HEK293 (cell line): ENCODE measurements around the gene PIP5K1B.
A peak's percentile ranks its signal among the peaks of the same experiment; 100 is the strongest.

Experiments
- CTCF ChIA-PET: fragments of 350-600 bp; formaldehyde crosslinking; extraction: SDS; loops from one replicate; lab custom pipeline; 2021; ENCODE audit warnings: antibody characterized with exemption; lab: Yijun Ruan, JAX
- POLR2A ChIA-PET: fragments of 300-600 bp; formaldehyde crosslinking; extraction: SDS; loops from one replicate; lab custom pipeline; 2020; ENCODE audit warnings: antibody characterized with exemption, inconsistent platforms; lab: Yijun Ruan, JAX
- H3K27ac ChIP-seq: fragments of 200-500 bp; sonication (Bioruptor generic); 2 replicates; pipeline ENCODE4 v1.5.1; 2014; ENCODE audit warnings: low read depth, low read length, control low read depth, inconsistent platforms; ENCODE audit errors: extremely low read depth
- H3K36me3 ChIP-seq, 2 experiments: fragments of 200-500 bp in 1 of 2; sonication (Bioruptor generic) in 1 of 2; 1 replicate in 1 of 2; 2 replicates in 1 of 2; pipeline ENCODE4 v1.5.1; 2014 to 2017; ENCODE audit warnings: inconsistent platforms in 2 of 2, low read length in 2 of 2; ENCODE audit not compliant: control insufficient read depth in 2 of 2, insufficient read depth in 1 of 2
- H3K4me1 ChIP-seq: fragments of 200-500 bp; sonication (Bioruptor generic); 2 replicates; pipeline ENCODE4 v1.5.1; 2014; ENCODE audit warnings: mild to moderate bottlenecking, low read length, inconsistent platforms; ENCODE audit not compliant: control insufficient read depth, insufficient read depth
- H3K4me3 ChIP-seq: 2 replicates; pipeline ENCODE4 v1.5.1; 2011; ENCODE audit warnings: low read depth, mild to moderate bottlenecking, control low read depth, low read length, moderate library complexity
- H3K9me3 ChIP-seq: fragments of 200-500 bp; sonication (Bioruptor generic); 2 replicates; pipeline ENCODE4 v1.5.1; 2014; ENCODE audit warnings: low read depth, low read length, inconsistent platforms; ENCODE audit not compliant: control insufficient read depth, insufficient read depth
- EGR2 ChIP-seq: fragments of 450-650 bp; formaldehyde crosslinking; IDR thresholded peaks from 2 replicates; pipeline ENCODE4 v1.5.1; 2016; ENCODE audit warnings: low read depth, missing biosample characterization, missing genetic modification characterization
- GLIS1 ChIP-seq: fragments of 450-650 bp; formaldehyde crosslinking; IDR thresholded peaks from 2 replicates; pipeline ENCODE4 v1.5.1; 2016; ENCODE audit warnings: missing biosample characterization, missing genetic modification characterization
- IKZF3 ChIP-seq: fragments of 450-650 bp; IDR thresholded peaks from 2 replicates; pipeline ENCODE4 v1.5.0; 2018; ENCODE audit warnings: missing biosample characterization, mild to moderate bottlenecking, missing genetic modification characterization, moderate library complexity
- OSR2 ChIP-seq: fragments of 450-650 bp; formaldehyde crosslinking; IDR thresholded peaks from 2 replicates; pipeline ENCODE4 v1.5.1; 2016; ENCODE audit warnings: missing biosample characterization, missing genetic modification characterization
- SP3 ChIP-seq: fragments of 450-650 bp; formaldehyde crosslinking; IDR thresholded peaks from 2 replicates; pipeline ENCODE4 v1.5.1; 2016; ENCODE audit warnings: missing biosample characterization, missing genetic modification characterization
- SP7 ChIP-seq: fragments of 450-650 bp; formaldehyde crosslinking; IDR thresholded peaks from 2 replicates; pipeline ENCODE4 v1.5.1; 2016; ENCODE audit warnings: missing biosample characterization, missing genetic modification characterization
- TRIM28 ChIP-seq: IDR thresholded peaks from 2 replicates; pipeline ENCODE4 v1.6.1; 2011; ENCODE audit warnings: low read length, control low read depth, borderline replicate concordance
- YY1 ChIP-seq: fragments of 450-650 bp; formaldehyde crosslinking; IDR thresholded peaks from 2 replicates; pipeline ENCODE4 v1.5.1; 2018; ENCODE audit warnings: missing biosample characterization, missing genetic modification characterization
- ZBTB1 ChIP-seq: fragments of 450-650 bp; formaldehyde crosslinking; IDR thresholded peaks from 2 replicates; pipeline ENCODE4 v1.5.1; 2016; ENCODE audit warnings: missing biosample characterization, missing genetic modification characterization
- ZFP41 ChIP-seq: fragments of 450-650 bp; formaldehyde crosslinking; IDR thresholded peaks from 2 replicates; pipeline ENCODE4 v1.5.1; 2016; ENCODE audit warnings: missing biosample characterization, missing genetic modification characterization, borderline replicate concordance
- ZNF133 ChIP-seq: fragments of 450-650 bp; formaldehyde crosslinking; IDR thresholded peaks from 2 replicates; pipeline ENCODE4 v1.5.1; 2016; ENCODE audit warnings: missing biosample characterization, missing genetic modification characterization
- ZNF16 ChIP-seq: fragments of 450-650 bp; formaldehyde crosslinking; IDR thresholded peaks from 2 replicates; pipeline ENCODE4 v1.5.1; 2016; ENCODE audit warnings: low read depth, missing biosample characterization, missing genetic modification characterization
- ZNF211 ChIP-seq: fragments of 450-650 bp; formaldehyde crosslinking; IDR thresholded peaks from 2 replicates; pipeline ENCODE4 v1.5.1; 2016; ENCODE audit warnings: low read depth, missing biosample characterization, missing genetic modification characterization
- ZNF221 ChIP-seq: fragments of 450-650 bp; formaldehyde crosslinking; IDR thresholded peaks from 2 replicates; pipeline ENCODE4 v1.5.1; 2017; ENCODE audit warnings: missing biosample characterization, missing genetic modification characterization, borderline replicate concordance
- ZNF311 ChIP-seq: fragments of 450-650 bp; formaldehyde crosslinking; IDR thresholded peaks from 2 replicates; pipeline ENCODE4 v1.5.1; 2017; ENCODE audit warnings: missing biosample characterization, missing genetic modification characterization, borderline replicate concordance
- ZNF404 ChIP-seq: fragments of 450-650 bp; formaldehyde crosslinking; IDR thresholded peaks from 2 replicates; pipeline ENCODE4 v1.5.1; 2017; ENCODE audit warnings: missing biosample characterization, missing genetic modification characterization
- ZNF433 ChIP-seq: fragments of 450-650 bp; formaldehyde crosslinking; IDR thresholded peaks from 2 replicates; pipeline ENCODE4 v1.5.1; 2016; ENCODE audit warnings: missing biosample characterization, missing genetic modification characterization, low read depth
- ZNF571 ChIP-seq: fragments of 450-650 bp; formaldehyde crosslinking; IDR thresholded peaks from 2 replicates; pipeline ENCODE4 v1.5.0; 2017; ENCODE audit warnings: missing biosample characterization, missing genetic modification characterization
- ZNF600 ChIP-seq: fragments of 450-650 bp; formaldehyde crosslinking; IDR thresholded peaks from 2 replicates; pipeline ENCODE4 v1.5.1; 2016; ENCODE audit warnings: missing biosample characterization, missing genetic modification characterization
- ZNF610 ChIP-seq: fragments of 450-650 bp; formaldehyde crosslinking; IDR thresholded peaks from 2 replicates; pipeline ENCODE4 v1.5.1; 2016; ENCODE audit warnings: missing biosample characterization, missing genetic modification characterization, borderline replicate concordance
- ZNF677 ChIP-seq: fragments of 450-650 bp; IDR thresholded peaks from 2 replicates; pipeline ENCODE4 v1.5.0; 2018; ENCODE audit warnings: missing biosample characterization, mild to moderate bottlenecking, missing genetic modification characterization, moderate library complexity
- ZNF830 ChIP-seq: fragments of 450-650 bp; IDR thresholded peaks from 2 replicates; pipeline ENCODE4 v1.5.0; 2018; ENCODE audit warnings: missing biosample characterization, missing genetic modification characterization, low read depth, mild to moderate bottlenecking, moderate library complexity
- ZSCAN23 ChIP-seq: fragments of 450-650 bp; formaldehyde crosslinking; IDR thresholded peaks from 2 replicates; pipeline ENCODE4 v1.5.1; 2016; ENCODE audit warnings: missing biosample characterization, missing genetic modification characterization
- TF ChIP-seq, protein P1 (sequence below): sonication (generic); formaldehyde crosslinking; IDR thresholded peaks from 2 replicates; pipeline ENCODE4 v1.8.1; 2022; ENCODE audit warnings: mild to moderate bottlenecking, moderate library complexity, missing genetic modification reagents
- TF ChIP-seq, protein P2 (sequence below): fragments of 450-650 bp; formaldehyde crosslinking; IDR thresholded peaks from 2 replicates; pipeline ENCODE4 v1.5.1; 2016; ENCODE audit warnings: missing biosample characterization, missing genetic modification characterization
- TF ChIP-seq, protein P3 (sequence below): fragments of 450-650 bp; formaldehyde crosslinking; IDR thresholded peaks from 2 replicates; pipeline ENCODE4 v1.5.1; 2016; ENCODE audit warnings: missing biosample characterization, missing genetic modification characterization, borderline replicate concordance
- TF ChIP-seq, protein P4 (sequence below): fragments of 450-650 bp; formaldehyde crosslinking; IDR thresholded peaks from 2 replicates; pipeline ENCODE4 v1.5.1; 2016; ENCODE audit warnings: missing biosample characterization, missing genetic modification characterization

Gene PIP5K1B

DNA sequence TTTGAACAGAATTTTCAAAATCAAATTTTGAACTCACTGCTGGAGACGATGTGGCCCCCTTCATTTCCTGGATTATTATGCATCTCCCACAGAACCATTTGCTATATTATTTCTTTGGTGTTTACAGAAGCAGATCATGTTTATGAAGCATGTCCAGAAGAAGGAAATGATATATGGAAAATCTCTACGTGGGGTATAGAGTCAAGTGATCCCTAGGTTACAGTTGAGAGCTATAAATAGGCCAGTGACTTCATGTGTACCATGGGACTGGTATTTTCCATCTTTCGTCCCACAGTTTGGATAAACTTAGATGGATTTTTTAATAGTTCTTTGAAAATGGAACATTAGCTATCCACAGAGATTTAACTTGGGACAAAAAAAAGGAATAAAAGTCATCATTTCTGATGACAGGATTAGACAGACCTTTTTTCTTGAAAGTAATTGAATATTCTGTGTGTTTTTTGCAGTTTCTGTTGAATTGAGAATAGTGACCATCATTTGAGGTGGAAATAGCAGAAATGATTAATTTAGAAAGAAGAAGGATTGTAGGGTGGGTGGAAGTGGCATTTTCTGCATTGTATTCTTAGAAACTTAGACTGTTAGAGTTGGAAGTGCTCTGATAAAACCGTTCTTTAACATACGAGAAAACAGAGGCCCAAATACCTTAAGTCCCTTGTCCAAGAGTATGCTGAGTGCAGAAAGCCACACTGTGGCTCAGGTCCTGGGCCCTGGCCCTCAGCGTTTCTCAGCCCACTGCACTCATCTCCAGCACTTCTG lies 136.4 kb downstream of the PIP5K1B start:
- TF ChIP-seq GLIS1 (tag by site-specific recombination) (peak; percentile 29), ZBTB1 (tag by site-specific recombination) (no peak)
- H3K9me3 ChIP-seq = no peaks in the 10 kb centered on the region
- no peaks in the 10 kb centered on the region for H3K36me3 ChIP-seq
- H3K27ac ChIP-seq = no peak overlapping the region
- H3K4me1 ChIP-seq = no peaks in the 10 kb centered on the region
- no peak overlapping the region for H3K4me3 ChIP-seq
- CTCF ChIA-PET = no interaction called here
- POLR2A ChIA-PET = no interaction called here

DNA sequence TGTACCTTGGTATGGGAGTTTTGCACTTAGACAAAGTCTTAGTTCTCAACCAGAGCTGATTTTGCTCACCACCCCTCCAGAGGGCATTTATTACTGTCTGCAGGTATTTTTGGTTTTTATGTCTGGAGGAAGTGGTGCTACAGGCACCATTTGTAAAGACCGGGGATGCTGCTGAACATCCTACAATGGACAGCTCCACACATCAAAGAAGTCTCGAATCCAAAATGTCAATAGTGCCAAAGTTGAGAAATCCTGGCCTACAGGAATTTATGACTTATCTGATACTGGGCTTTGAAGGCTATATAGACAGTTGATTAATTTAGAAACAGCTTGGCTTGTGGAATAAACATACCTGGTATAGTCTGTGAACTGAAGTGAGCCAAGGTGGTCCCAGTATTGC lies 137.5 kb downstream of the PIP5K1B start:
- TF ChIP-seq, protein P1, sequence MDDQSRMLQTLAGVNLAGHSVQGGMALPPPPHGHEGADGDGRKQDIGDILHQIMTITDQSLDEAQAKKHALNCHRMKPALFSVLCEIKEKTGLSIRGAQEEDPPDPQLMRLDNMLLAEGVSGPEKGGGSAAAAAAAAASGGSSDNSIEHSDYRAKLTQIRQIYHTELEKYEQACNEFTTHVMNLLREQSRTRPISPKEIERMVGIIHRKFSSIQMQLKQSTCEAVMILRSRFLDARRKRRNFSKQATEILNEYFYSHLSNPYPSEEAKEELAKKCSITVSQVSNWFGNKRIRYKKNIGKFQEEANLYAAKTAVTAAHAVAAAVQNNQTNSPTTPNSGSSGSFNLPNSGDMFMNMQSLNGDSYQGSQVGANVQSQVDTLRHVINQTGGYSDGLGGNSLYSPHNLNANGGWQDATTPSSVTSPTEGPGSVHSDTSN = no peak
- TF ChIP-seq ZNF311 (tag by site-specific recombination) (no peak), SP7 (tag by site-specific recombination) (no peak), ZNF16 (tag by site-specific recombination) (no peak), ZNF211 (tag by site-specific recombination) (no peak), ZNF677 (tag by site-specific recombination) (no peak), ZNF610 (no peak), ZNF433 (tag by site-specific recombination) (no peak), IKZF3 (tag by site-specific recombination) (no peak), YY1 (no peak)
- Histone ChIP-seq H3K4me3 (no peak overlapping the region), H3K4me1 (no peaks in the 10 kb centered on the region), H3K9me3 (no peaks in the 10 kb centered on the region), H3K27ac (no peak overlapping the region), H3K36me3 (no peaks in the 10 kb centered on the region)
- POLR2A ChIA-PET = no interaction called here
- CTCF ChIA-PET = no interaction called here

DNA sequence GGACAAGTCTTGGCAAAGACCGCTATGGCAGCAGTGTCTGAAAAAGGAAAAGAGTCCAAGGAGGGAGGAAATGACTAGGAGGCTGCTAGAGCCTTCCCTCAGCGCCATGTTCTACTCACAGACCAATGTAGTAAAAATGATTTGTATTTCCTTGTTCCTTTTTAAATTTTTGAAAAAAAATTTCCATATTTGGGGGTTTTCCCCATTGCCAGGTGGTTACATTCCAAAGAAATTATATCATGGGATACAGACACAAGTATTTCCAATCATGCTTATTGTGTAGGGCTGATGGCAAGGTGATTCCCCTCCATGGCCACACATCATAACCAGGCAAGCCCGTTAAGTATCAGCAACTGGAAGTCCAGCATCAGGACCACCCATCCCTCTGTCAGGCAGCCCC lies 138.2 kb downstream of the PIP5K1B start:
- H3K4me1 ChIP-seq = no peaks in the 10 kb centered on the region
- ChIA-PET POLR2A (no interaction called here), CTCF (no interaction called here)
- H3K27ac ChIP-seq = no peak overlapping the region
- H3K9me3 ChIP-seq = no peaks in the 10 kb centered on the region
- no peaks in the 10 kb centered on the region for H3K36me3 ChIP-seq
- no peak overlapping the region for H3K4me3 ChIP-seq
- TF ChIP-seq ZFP41 (no peak), EGR2 (tag by site-specific recombination) (no peak), ZNF571 (no peak), ZNF600 (tag by site-specific recombination) (no peak), ZNF404 (tag by site-specific recombination) (no peak), SP3 (no peak), ZNF133 (tag by site-specific recombination) (no peak), ZNF221 (tag by site-specific recombination) (no peak), OSR2 (tag by site-specific recombination) (no peak), ZNF830 (tag by site-specific recombination) (no peak), ZSCAN23 (tag by site-specific recombination) (no peak), TRIM28 (no peak)
- TF ChIP-seq, protein P2, sequence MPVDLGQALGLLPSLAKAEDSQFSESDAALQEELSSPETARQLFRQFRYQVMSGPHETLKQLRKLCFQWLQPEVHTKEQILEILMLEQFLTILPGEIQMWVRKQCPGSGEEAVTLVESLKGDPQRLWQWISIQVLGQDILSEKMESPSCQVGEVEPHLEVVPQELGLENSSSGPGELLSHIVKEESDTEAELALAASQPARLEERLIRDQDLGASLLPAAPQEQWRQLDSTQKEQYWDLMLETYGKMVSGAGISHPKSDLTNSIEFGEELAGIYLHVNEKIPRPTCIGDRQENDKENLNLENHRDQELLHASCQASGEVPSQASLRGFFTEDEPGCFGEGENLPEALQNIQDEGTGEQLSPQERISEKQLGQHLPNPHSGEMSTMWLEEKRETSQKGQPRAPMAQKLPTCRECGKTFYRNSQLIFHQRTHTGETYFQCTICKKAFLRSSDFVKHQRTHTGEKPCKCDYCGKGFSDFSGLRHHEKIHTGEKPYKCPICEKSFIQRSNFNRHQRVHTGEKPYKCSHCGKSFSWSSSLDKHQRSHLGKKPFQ (tag by site-specific recombination) = no peak
- TF ChIP-seq, protein P3, sequence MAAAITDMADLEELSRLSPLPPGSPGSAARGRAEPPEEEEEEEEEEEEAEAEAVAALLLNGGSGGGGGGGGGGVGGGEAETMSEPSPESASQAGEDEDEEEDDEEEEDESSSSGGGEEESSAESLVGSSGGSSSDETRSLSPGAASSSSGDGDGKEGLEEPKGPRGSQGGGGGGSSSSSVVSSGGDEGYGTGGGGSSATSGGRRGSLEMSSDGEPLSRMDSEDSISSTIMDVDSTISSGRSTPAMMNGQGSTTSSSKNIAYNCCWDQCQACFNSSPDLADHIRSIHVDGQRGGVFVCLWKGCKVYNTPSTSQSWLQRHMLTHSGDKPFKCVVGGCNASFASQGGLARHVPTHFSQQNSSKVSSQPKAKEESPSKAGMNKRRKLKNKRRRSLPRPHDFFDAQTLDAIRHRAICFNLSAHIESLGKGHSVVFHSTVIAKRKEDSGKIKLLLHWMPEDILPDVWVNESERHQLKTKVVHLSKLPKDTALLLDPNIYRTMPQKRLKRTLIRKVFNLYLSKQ (tag by site-specific recombination) = no peak
- TF ChIP-seq, protein P4, sequence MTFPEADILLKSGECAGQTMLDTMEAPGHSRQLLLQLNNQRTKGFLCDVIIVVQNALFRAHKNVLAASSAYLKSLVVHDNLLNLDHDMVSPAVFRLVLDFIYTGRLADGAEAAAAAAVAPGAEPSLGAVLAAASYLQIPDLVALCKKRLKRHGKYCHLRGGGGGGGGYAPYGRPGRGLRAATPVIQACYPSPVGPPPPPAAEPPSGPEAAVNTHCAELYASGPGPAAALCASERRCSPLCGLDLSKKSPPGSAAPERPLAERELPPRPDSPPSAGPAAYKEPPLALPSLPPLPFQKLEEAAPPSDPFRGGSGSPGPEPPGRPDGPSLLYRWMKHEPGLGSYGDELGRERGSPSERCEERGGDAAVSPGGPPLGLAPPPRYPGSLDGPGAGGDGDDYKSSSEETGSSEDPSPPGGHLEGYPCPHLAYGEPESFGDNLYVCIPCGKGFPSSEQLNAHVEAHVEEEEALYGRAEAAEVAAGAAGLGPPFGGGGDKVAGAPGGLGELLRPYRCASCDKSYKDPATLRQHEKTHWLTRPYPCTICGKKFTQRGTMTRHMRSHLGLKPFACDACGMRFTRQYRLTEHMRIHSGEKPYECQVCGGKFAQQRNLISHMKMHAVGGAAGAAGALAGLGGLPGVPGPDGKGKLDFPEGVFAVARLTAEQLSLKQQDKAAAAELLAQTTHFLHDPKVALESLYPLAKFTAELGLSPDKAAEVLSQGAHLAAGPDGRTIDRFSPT (tag by site-specific recombination) = no peak
